BLaER1 treated with 17β-estradiol and CSF1 and Interleukin-3, amounts not matched to agents 10 nM and 100 nM (cell line): ENCODE measurements around the gene DOCK4.
"Not testable (repeated sequence)": the region's sequence is repeated elsewhere in the genome, so short reads cannot be mapped to it uniquely, and the experiment has no call there.

Experiments used
- H3K27ac ChIP-seq, 11 experiments: shearing (Covaris generic); formaldehyde crosslinking; 2 replicates each; pipeline ENCODE4 v1.8.1; 2022
- H3K27me3 ChIP-seq, 11 experiments: shearing (Covaris generic); formaldehyde crosslinking; 2 replicates each; pipeline ENCODE4 v1.8.1; 2022
- H3K36me3 ChIP-seq, 11 experiments: shearing (Covaris generic); formaldehyde crosslinking; 2 replicates each; pipeline ENCODE4 v1.8.1; 2022
- H3K4me1 ChIP-seq, 10 experiments: shearing (Covaris generic); formaldehyde crosslinking; 2 replicates each; pipeline ENCODE4 v1.8.1; 2022
- H3K4me2 ChIP-seq, 11 experiments: shearing (Covaris generic); formaldehyde crosslinking; 2 replicates each; pipeline ENCODE4 v1.8.1; 2022
- H3K4me3 ChIP-seq, 10 experiments: shearing (Covaris generic); formaldehyde crosslinking; 2 replicates each; pipeline ENCODE4 v1.8.1; 2022
- H3K9ac ChIP-seq, 11 experiments: shearing (Covaris generic); formaldehyde crosslinking; 2 replicates each; pipeline ENCODE4 v1.8.1; 2022
- H3K9me3 ChIP-seq, 11 experiments: shearing (Covaris generic); formaldehyde crosslinking; replicated peaks in 1 of 11; 2 replicates each; pipeline ENCODE4 v1.8.1; 2022
- H4K20me1 ChIP-seq, 11 experiments: shearing (Covaris generic); formaldehyde crosslinking; 2 replicates each; pipeline ENCODE4 v1.8.1; 2022
- Cebpa-rat ChIP-seq, 11 experiments: shearing (Covaris generic); IDR thresholded peaks; 2 replicates each; pipeline ENCODE4 v1.8.1; 2022

DOCK4 gene

GRCh38 chr7:112136271-112137008 is 69.8 kb downstream of the DOCK4 start:
- no peaks in the 10 kb centered on the region for H3K9me3 ChIP-seq
- H3K4me2 ChIP-seq, result peak overlapping the region in 2 of 11 experiments; percentile 17 to 20; a peak in 1 of 22 replicates

GRCh38 chr7:112135815-112136214 is 70.4 kb downstream of the DOCK4 start:
- H3K36me3 ChIP-seq, result 0 out of 22 replicates have a peak, but pooled peaks cover 0 to 4% (median 0%) of the 10 kb centered on the region in 11 experiments
- no peaks in the 10 kb centered on the region for H3K27me3 ChIP-seq
- no peak overlapping the region for H3K4me3 ChIP-seq
- H3K4me2 ChIP-seq, result peak overlapping the region in 2 of 11 experiments; percentile 5 to 7; a peak in 1 of 22 replicates
- no peak for TF ChIP-seq Cebpa-rat (IDR thresholded peaks at IDR 0.05)
- H3K4me1 ChIP-seq, result peaks cover 0 to 93% (median 0%) of the 10 kb centered on the region in 10 experiments; a peak in 6 of 20 replicates
- H3K27ac ChIP-seq, result no peak overlapping the region
- H3K9ac ChIP-seq, result no peak overlapping the region
- peaks cover 0 to 100% (median 71%) of the 10 kb centered on the region in 11 experiments; a peak in 16 of 22 replicates for H4K20me1 ChIP-seq
- H3K9me3 ChIP-seq, result no peaks in the 10 kb centered on the region

More at GRCh38 chr7:112136271-112137008, 69.8 kb downstream of the DOCK4 start:
- Histone ChIP-seq H3K27me3 (no peaks in the 10 kb centered on the region), H4K20me1 (peaks cover 0 to 100% (median 71%) of the 10 kb centered on the region in 11 experiments; a peak in 16 of 22 replicates), H3K4me1 (peaks cover 0 to 93% (median 0%) of the 10 kb centered on the region in 10 experiments; a peak in 6 of 20 replicates), H3K4me3 (no peak overlapping the region), H3K36me3 (0 out of 22 replicates have a peak, but pooled peaks cover 0 to 4% (median 0%) of the 10 kb centered on the region in 11 experiments), H3K9ac (no peak overlapping the region), H3K27ac (no peak overlapping the region)
- TF ChIP-seq Cebpa-rat (IDR thresholded peaks at IDR 0.05), result no peak

GRCh38 chr7:112134039-112134438 is 72.2 kb downstream of the DOCK4 start:
- Histone ChIP-seq H3K9ac (no peak overlapping the region), H3K9me3 (no peaks in the 10 kb centered on the region), H3K4me3 (no peak overlapping the region), H3K4me1 (peaks cover 0 to 93% (median 0%) of the 10 kb centered on the region in 10 experiments; a peak in 6 of 20 replicates), H3K4me2 (peak overlapping the region in 2 of 11 experiments; percentile 16 to 52; a peak in 2 of 22 replicates), H4K20me1 (peaks cover 0 to 100% (median 63%) of the 10 kb centered on the region in 11 experiments; a peak in 16 of 22 replicates), H3K36me3 (peaks cover 0 to 13% (median 0%) of the 10 kb centered on the region in 11 experiments; a peak in 3 of 22 replicates), H3K27ac (no peak overlapping the region), H3K27me3 (no peaks in the 10 kb centered on the region)
- no peak for TF ChIP-seq Cebpa-rat (IDR thresholded peaks at IDR 0.05)

- peaks cover 0 to 16% (median 0%) of the 10 kb centered on the region in 11 experiments; a peak in 3 of 22 replicates for H3K36me3 ChIP-seq
- TF ChIP-seq Cebpa-rat (IDR thresholded peaks at IDR 0.05), result no peak
Measured at GRCh38 chr7:112133328-112133727, 72.9 kb downstream of the DOCK4 start.

GRCh38 chr7:112132051-112132694 is 74.0 kb downstream of the DOCK4 start:
- H3K4me1 ChIP-seq, result peaks cover 0 to 76% (median 0%) of the 10 kb centered on the region in 10 experiments; a peak in 6 of 20 replicates
- 0 out of 22 replicates have a peak overlapping the region, but pooled peaks of 1 of the 11 experiments have one; percentile 4 for H3K27ac ChIP-seq
- peak overlapping the region in 3 of 11 experiments; percentile 20 to 52 (median 22); a peak in 6 of 22 replicates for H3K4me2 ChIP-seq
- peaks cover 0 to 7% (median 0%) of the 10 kb centered on the region in 11 experiments; a peak in 3 of 22 replicates for H3K9me3 ChIP-seq
- no peaks in the 10 kb centered on the region for H3K27me3 ChIP-seq
- H3K36me3 ChIP-seq, result peaks cover 0 to 16% (median 0%) of the 10 kb centered on the region in 11 experiments; a peak in 4 of 22 replicates
- no peak for TF ChIP-seq Cebpa-rat (IDR thresholded peaks at IDR 0.05)
- no peak overlapping the region for H3K9ac ChIP-seq
- no peak overlapping the region for H3K4me3 ChIP-seq
- H4K20me1 ChIP-seq, result peaks cover 0 to 88% (median 45%) of the 10 kb centered on the region in 11 experiments; a peak in 14 of 22 replicates

More at GRCh38 chr7:112133328-112133727, 72.9 kb downstream of the DOCK4 start:
- Histone ChIP-seq H3K27ac (no peak overlapping the region), H3K4me2 (peak overlapping the region in 3 of 11 experiments; percentile 20 to 52 (median 22); a peak in 5 of 22 replicates), H3K4me1 (peaks cover 0 to 88% (median 0%) of the 10 kb centered on the region in 10 experiments; a peak in 6 of 20 replicates), H3K27me3 (no peaks in the 10 kb centered on the region), H3K9me3 (no peaks in the 10 kb centered on the region), H3K4me3 (no peak overlapping the region), H4K20me1 (peaks cover 0 to 96% (median 56%) of the 10 kb centered on the region in 11 experiments; a peak in 16 of 22 replicates), H3K9ac (no peak overlapping the region)

- Histone ChIP-seq H3K36me3 (peaks cover 0 to 21% (median 0%) of the 10 kb centered on the region in 11 experiments; a peak in 5 of 22 replicates), H3K9me3 (peaks cover 0 to 7% (median 0%) of the 10 kb centered on the region in 11 experiments; a peak in 3 of 22 replicates), H3K4me3 (no peak overlapping the region), H3K4me2 (peak overlapping the region in 3 of 11 experiments; percentile 11 to 52 (median 22); a peak in 4 of 22 replicates), H3K27me3 (no peaks in the 10 kb centered on the region), H4K20me1 (peaks cover 0 to 75% (median 37%) of the 10 kb centered on the region in 11 experiments; a peak in 14 of 22 replicates), H3K27ac (no peak overlapping the region), H3K4me1 (peaks cover 0 to 68% (median 0%) of the 10 kb centered on the region in 10 experiments; a peak in 6 of 20 replicates), H3K9ac (no peak overlapping the region)
- TF ChIP-seq Cebpa-rat (IDR thresholded peaks at IDR 0.05), result no peak
Measured at GRCh38 chr7:112130729-112131410, 75.3 kb downstream of the DOCK4 start.

GRCh38 chr7:112129655-112130323 is 76.4 kb downstream of the DOCK4 start:
- H3K27ac ChIP-seq, result no peak overlapping the region

GRCh38 chr7:112128461-112129425 is 77.5 kb downstream of the DOCK4 start:
- H3K4me2 ChIP-seq, H3K9me3 ChIP-seq, H3K4me3 ChIP-seq, H3K27me3 ChIP-seq, H3K9ac ChIP-seq, H3K27ac ChIP-seq: not testable (repeated sequence)
- H3K4me1 ChIP-seq, result peaks cover 0 to 75% (median 0%) of the 10 kb centered on the region in 10 experiments; a peak in 8 of 20 replicates
- H3K36me3 ChIP-seq, result peaks cover 0 to 23% (median 0%) of the 10 kb centered on the region in 11 experiments; a peak in 5 of 22 replicates
- H4K20me1 ChIP-seq, result peaks cover 0 to 69% (median 35%) of the 10 kb centered on the region in 11 experiments; a peak in 14 of 22 replicates

More at GRCh38 chr7:112129655-112130323, 76.4 kb downstream of the DOCK4 start:
- Histone ChIP-seq H3K27me3 (no peaks in the 10 kb centered on the region), H3K4me1 (peaks cover 0 to 73% (median 0%) of the 10 kb centered on the region in 10 experiments; a peak in 6 of 20 replicates), H3K9me3 (peaks cover 0 to 7% (median 0%) of the 10 kb centered on the region in 11 experiments; a peak in 3 of 22 replicates), H3K4me2 (peak overlapping the region in 1 of 11 experiments; percentile 15; a peak in 2 of 22 replicates), H4K20me1 (peaks cover 0 to 71% (median 37%) of the 10 kb centered on the region in 11 experiments; a peak in 14 of 22 replicates), H3K9ac (no peak overlapping the region), H3K36me3 (peaks cover 0 to 23% (median 0%) of the 10 kb centered on the region in 11 experiments; a peak in 5 of 22 replicates), H3K4me3 (no peak overlapping the region)
- TF ChIP-seq Cebpa-rat (IDR thresholded peaks at IDR 0.05), result no peak

GRCh38 chr7:112128041-112128440 is 78.2 kb downstream of the DOCK4 start:
- H3K4me2 ChIP-seq, H3K4me3 ChIP-seq, H3K9me3 ChIP-seq, H3K27me3 ChIP-seq, H3K9ac ChIP-seq, H3K27ac ChIP-seq: not testable (repeated sequence)
- H4K20me1 ChIP-seq, result peaks cover 0 to 64% (median 28%) of the 10 kb centered on the region in 11 experiments; a peak in 13 of 22 replicates
- H3K36me3 ChIP-seq, result peaks cover 0 to 23% (median 0%) of the 10 kb centered on the region in 11 experiments; a peak in 5 of 22 replicates
- peaks cover 0 to 75% (median 0%) of the 10 kb centered on the region in 10 experiments; a peak in 8 of 20 replicates for H3K4me1 ChIP-seq
